Umbilical cord (tissue), 2 donors: ENCODE measurements around the gene H19. TPM values are rescaled to one million over a fixed set of nuclear protein-coding genes. Genes with fewer than 3 reads are reported as not detected.

Source experiments
- DNase-seq: peaks from one replicate; pipeline ENCODE4 v3.0.0-alpha.2; 2015; ENCODE audit warnings: low spot score
- total RNA-seq: library from RNA; depleted of rRNA; stranded (reverse); fragments of >200 nt; gene quantifications from one replicate; pipeline ENCODE4 v1.2.3, GENCODE V29; 2014; ENCODE audit warnings: low replicate concordance; ENCODE audit not compliant: insufficient read depth

H19 gene
- total RNA-seq, 1 donor from 2014 or later = 30,713 TPM

DNA sequence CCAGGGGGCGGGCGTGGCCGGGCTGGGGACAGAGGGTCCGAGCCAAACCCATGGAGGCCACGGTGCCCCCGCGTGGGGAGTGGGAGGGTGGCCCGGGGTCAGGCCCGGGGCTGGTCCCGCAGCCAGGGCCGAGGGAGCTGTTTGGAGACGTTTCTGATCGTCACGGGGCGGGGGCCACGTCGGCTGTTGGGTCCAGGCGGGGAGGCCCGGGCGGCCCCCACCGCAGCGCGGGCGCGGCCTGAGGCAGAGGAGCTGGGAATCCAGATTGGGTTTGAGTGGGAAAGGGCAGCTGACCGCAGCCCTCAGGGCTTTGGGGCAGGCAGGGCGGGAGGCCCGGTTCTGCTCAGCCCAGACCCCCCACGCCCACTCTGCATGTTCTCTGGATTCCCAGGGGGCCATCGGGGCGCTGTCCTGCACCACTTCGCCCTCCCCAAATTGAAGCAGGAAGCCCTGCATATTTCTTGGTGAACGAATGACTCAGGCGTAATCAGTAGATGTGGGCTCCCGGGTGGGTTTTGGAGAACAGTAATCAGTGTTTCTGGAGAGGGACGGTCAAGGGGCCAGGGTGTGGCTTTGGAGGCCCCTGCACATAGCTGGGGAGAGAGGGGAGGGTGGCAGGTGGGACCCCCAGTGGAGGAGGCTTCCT lies 49.9 kb downstream of the H19 start:
- DNase-seq = no peak

DNA sequence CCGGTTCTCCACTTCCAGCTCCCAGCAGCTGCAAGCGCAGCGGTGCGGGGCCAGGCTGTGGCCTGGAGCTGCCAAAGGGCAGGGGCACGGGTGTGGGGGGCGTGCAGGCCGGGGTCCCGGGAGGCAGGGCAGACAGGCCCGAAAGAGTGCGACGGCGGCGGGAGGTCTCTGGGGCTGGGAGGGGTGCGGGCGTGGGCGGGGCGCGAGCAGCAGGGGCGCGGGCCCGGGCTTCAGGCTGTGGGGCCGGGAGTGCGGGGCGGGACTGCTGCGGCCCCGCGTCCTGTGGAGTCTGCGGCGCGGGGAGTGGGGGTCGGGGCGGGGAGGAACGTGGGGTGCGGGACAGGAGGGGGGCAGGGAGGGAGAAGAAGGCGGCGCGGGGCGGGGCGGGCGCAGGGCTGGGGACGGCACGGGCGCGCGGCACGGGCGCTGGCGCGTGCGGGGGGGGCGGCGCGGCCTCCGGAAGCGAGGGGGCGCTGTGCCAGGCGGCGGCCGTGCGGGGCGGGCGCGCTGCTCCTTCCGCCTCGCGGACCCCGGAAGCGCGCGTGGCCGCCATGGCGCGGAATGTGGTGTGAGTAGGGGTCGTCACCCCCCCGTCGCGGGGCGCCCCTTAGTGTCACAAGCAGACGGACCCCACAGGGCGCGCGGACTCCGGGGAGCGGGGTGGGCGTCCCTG lies 50.7 kb downstream of the H19 start, which contains the start of gene MRPL23:
TSS of gene MRPL23 (plus strand) at position 521 of the 673 bp plus-strand sequence. CDS start at position 552, 31 bp downstream.
- DNase-seq = no peak

Other genes starting within 250 kb of the H19 start
- gene IFITM10, start 247.2 kb downstream of the H19 start, total RNA-seq = not detected
- 64.8 TPM for gene CTSD, start 233.9 kb downstream of the H19 start, total RNA-seq
- 11.1 TPM for gene SYT8, start 162.9 kb downstream of the H19 start, total RNA-seq
- not detected for gene TNNI2, start 158.9 kb downstream of the H19 start, total RNA-seq
- 85.5 TPM for gene LSP1, start 144.8 kb downstream of the H19 start, total RNA-seq
- not detected for gene PRR33, start 105.9 kb downstream of the H19 start, total RNA-seq
- 89.1 TPM for gene TNNT3, start 78.1 kb downstream of the H19 start, total RNA-seq
- gene MRPL23, start 50.5 kb downstream of the H19 start, total RNA-seq = 28.6 TPM
- gene IGF2, start 141.5 kb upstream of the H19 start, total RNA-seq = 2,215 TPM
- not detected for gene INS, start 163.4 kb upstream of the H19 start, total RNA-seq
- gene TH, start 174.0 kb upstream of the H19 start, total RNA-seq = not detected